HG03135 (cell line): ENCODE results near the gene KHDRBS2.

Experiments
- ATAC-seq: cut with Tn5 transposase; IDR thresholded peaks from one replicate; pipeline ENCODE4 v1.9.1; 2021; ENCODE audit warnings: mild to moderate bottlenecking, moderate library complexity; ENCODE audit not compliant: unreplicated experiment

Gene KHDRBS2

DNA sequence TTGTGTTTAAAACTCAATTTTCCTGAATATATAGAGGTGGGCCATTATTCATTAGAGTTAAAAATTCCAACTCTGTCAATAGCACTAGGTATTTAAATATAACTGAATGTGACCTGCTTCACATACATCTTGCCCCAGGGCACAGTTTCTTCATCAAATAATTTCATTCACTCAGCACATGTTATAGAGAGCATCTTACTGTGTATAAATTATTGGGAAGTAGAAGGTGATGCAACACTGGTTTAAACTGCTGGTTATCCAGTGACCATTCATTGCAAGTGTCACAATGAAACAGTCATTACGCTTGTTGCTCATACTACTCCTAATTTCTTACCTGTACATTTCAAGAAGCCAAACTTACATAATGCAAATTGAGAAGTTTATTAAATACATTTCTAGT, 93.4 kb downstream of the KHDRBS2 start:
- no peak for ATAC-seq

- ATAC-seq, result no peak
Measured at GRCh38 chr6:62175195-62175594, 110.8 kb downstream of the KHDRBS2 start.

GRCh38 chr6:62174548-62174947, 111.5 kb downstream of the KHDRBS2 start:
- no peak for ATAC-seq

- ATAC-seq, result no peak
Measured at GRCh38 chr6:62167736-62168135, 118.3 kb downstream of the KHDRBS2 start.

DNA sequence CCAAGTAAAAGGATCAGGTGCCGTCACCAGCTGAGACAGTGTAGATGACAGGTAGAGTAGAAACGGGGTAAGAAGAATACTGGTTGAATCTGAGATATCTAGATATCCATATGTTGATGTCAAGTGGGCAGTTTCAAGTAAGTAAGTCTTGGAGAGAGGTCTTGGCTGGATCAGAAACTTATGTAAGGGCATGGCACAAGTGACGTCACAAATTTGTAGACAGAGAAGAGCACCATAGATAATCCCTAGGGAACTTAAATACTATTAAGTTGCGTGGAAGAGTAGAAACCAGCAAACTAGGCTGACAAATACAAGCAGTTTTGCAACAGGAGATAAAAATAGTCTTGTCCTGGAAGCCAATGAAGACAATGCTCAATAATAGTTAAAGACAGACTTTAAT, 123.2 kb downstream of the KHDRBS2 start:
- no peak for ATAC-seq

- ATAC-seq, result no peak
Measured at GRCh38 chr6:62152796-62153195, 133.2 kb downstream of the KHDRBS2 start.

DNA sequence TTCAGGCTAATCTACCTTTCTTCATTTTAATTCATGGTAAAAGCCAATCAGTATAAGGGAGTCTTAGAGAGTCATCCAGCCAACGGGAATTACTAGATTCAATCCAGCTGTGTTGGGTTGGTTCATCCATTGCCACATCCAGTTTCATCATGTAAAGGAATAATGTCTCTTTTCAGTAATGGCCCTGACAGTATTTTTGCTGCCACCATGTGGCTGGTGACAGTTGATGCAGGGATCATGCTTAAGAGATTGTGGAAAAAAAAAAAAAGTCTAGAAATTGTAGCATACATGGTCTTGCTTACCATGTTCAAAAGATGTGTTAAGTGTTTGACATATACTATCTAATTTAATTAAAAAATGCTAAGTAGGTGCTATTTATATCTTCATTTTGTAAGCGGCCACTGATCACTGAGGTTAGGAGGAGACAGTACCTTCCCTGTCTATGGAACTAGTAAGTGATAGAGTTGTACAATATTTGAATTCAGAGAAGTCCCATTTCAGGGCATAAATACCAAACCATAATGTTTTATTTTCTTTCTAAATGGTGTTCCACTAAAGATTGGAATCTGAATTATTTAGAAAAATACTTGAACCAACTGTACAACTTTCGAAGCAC, 135.9 kb downstream of the KHDRBS2 start:
- ATAC-seq, result no peak

GRCh38 chr6:62146954-62147853, 138.8 kb downstream of the KHDRBS2 start:
- ATAC-seq, result no peak

DNA sequence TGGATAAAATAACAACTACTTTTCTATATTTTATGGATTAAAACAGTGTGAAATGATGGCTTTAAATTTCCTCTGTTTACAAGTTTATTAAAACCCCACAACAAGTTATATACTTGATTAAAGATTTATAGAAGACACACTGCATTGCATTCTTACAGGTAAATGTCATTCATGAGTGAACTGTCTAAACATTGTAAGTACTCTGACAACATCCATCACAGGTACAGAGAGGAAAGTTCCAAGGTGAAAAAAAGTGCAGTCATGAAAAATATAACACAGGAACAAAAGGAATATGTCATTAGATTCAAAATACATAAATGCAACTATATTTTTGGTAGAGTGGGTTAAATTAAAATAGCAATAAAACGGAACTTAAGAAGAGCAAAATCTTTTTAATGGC, 156.9 kb downstream of the KHDRBS2 start:
- ATAC-seq, result no peak

DNA sequence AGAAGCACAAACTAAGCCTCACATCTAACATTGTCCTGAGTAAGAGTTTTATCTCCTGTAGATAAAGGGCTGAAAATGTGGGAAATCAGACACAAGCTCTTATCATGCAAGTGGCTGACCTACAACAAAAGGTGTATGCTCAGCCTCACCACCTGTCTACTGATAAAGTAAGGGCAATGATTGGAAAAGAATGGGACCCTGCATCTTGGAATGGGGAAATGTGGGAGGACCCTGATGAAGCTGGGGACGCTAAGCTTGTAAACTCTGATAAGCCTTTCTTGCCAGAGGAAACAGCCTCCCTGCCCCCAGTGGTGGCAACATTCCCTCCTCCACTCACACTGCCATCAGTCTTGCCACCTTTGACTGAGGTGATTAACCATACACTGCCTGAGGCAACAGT, 166.6 kb downstream of the KHDRBS2 start:
- ATAC-seq, result no peak

DNA sequence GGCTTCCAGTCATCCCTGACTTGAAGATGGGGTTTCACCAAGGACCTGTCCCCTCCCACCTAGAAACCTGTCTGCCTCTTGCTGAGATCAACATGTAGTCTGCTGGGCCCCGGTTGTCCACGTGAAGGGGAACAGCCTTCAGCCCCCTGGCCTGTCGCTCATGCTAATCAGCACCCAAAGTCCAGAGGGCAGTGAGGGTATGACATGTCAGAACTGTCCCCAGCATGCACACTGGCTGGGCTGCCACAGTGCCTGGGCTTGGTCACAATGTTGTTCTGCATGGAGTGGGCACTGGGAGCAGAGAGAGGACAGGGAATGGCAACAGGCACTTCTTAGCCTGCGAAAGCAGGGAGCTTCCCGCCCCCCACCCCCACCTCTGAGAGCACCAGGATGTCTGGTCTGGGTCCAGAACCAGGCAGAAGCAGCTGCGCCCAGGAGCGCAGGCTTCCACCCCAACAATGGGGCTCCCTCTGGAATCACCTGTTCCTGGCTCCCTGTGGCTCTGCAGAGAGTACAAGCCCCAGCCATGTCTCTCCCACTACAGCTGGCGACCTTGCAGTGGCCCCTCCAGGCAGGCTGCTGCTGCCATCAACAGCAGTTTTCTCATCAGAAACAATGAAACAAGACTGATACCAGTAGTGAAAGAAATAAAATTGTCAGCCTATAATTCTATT, 182.7 kb downstream of the KHDRBS2 start:
- ATAC-seq, result no peak

DNA sequence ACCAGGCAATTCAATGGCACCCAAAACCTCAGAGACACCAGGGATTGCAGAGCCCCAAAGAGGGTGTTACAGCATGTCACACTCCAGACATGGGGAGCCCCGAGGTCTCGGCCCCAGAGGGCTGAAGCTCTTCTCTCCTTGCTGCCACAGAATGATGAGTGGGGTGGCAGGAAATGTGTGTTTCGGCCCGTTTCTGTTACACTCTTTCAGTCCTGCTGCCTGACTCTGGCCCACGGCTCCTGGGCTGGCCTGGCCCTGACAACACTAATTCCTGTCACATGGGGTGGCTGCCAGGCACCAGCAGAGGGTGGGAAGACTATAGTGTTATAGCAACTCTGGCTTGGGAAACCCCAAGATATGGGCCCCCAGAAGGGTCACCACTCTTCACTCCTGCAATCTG, 183.6 kb downstream of the KHDRBS2 start:
- no peak for ATAC-seq

DNA sequence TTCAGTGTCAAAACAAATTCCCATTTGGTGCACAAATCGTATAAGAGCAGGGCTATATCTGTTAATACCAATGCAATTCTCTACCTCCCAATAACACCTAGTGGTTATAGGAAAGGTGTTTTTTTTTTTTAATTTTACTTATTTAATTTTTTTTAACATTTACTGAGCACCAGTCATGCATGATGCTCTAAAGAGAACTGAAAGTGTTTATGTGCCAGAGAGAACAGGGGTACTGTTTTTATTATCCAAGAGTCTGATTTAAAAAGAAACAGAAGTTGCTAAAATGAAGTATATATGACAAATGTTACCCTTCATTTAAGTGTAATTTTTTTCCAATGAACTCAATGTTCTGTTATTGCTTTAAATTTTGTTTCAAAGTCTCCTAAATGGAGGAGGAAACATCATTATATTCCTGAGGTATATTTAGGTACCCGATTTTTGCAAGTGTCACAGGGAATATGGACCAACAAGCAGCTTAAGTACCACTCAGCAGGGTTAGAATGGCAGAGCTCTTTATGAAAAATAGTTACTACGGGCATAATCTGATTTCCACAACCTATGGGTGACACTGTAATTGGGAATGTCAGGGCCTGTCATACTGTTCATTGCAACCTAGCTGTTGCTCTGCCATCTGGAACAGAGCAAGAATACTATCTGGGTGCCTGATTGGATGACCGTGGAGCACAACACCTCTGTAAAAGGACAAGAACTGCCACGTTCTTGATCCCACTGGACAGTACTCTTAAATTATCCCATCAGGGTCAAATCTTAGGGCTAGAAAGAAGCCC, 195.4 kb downstream of the KHDRBS2 start:
- ATAC-seq, result no peak

GRCh38 chr6:62089781-62090180, 196.2 kb downstream of the KHDRBS2 start:
- no peak for ATAC-seq

GRCh38 chr6:62086047-62086446, 200.0 kb downstream of the KHDRBS2 start:
- ATAC-seq, result no peak

DNA sequence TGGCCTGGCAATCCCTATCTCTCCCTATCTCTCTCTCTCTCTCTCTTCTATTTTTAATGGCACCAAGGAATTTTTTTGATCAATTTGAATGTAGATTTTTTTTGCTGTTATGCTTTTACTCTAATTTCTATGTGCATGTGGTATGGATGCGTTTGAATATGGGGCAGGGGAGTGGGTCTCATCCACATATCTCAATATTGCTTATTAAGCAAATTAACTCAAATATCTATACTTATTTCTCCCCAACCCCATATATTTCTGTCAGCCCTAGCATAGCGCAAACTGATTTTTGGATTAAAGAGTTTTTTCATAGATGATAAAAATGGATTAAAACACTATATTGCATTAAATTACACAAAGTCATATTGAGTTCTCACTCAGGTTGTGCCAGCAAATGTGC, 210.2 kb downstream of the KHDRBS2 start:
- no peak for ATAC-seq

GRCh38 chr6:62059901-62060300, 226.1 kb downstream of the KHDRBS2 start:
- ATAC-seq, result no peak

DNA sequence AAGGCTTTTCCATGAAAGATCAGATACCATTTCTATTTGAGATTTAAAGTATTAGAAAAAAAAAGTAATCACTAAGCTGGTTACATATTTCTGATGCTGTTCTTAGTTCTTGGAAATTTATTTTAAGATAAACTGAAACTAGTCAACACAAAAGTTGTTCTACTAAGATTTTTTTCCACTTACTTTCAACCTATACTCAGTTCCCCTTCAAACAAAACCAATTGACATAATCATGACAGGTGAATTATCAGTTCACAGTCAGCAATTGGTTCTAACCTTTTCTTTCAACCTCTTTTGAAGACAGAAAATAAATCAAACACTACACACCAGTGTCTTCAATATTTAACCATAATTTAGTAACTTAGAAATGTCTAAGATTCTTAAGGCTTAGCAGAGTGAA, 228.7 kb downstream of the KHDRBS2 start:
- no peak for ATAC-seq

GRCh38 chr6:62045502-62045901, 240.5 kb downstream of the KHDRBS2 start:
- ATAC-seq, result no peak

- ATAC-seq, result no peak
Measured at GRCh38 chr6:62043084-62043483, 242.9 kb downstream of the KHDRBS2 start.

DNA sequence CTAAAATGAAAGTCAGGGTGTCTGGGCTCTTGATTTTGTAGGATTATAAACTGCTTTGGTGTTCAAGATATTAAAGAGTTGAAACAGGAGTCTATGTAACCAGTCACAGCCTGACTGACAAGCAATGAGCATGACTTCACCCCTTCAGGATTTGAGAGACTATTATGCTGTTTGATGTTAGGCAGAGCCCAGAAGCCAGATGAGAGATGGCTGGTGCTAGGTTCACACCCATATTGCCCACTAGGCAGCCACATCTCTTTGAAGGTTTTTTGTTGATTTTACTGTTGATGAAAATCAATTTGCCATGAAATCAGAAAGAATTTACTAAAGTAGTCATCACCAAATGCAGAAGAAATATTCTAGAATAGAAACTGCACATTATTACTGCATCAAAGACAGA, 243.6 kb downstream of the KHDRBS2 start:
- no peak for ATAC-seq
